ENCODE measurements around the gene ZRANB1. TPM values are rescaled to one million over a fixed set of nuclear protein-coding genes. Genes with fewer than 3 reads are reported as not detected.

Gene ZRANB1
- total and polyA plus RNA-seq, 2 experiments from 2014 or later, result 7.9 to 30.0 TPM

DNA sequence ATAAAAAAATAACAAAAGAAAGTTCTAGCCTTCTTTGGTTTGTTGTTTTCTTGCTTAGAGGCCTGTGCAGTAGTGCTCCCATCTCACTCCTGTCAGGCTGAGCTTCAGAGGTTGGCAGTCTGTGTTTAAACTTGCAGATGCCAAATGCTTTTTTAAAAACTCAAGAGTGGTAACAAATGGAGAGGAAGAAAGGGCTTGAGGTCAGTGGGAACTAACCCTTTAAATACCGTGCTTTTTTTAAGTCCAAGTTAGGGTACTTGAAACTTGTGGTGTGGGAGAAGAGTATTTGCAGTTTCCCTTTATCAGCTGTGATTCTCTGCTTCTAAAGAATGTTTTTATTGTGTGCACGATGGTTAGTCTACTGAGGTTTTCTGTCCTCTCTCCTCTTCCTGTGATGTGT lies 29.4 kb downstream of the ZRANB1 start:
- no peak for TF ChIP-seq EZH2 (IDR thresholded peaks at IDR 0.05; ENCODE audit: borderline replicate concordance)
- Histone ChIP-seq H3K27ac (no peak overlapping the region), H3K79me2 (peaks cover 62% of the 10 kb centered on the region), H3K9me3 (ENCODE audit: low read depth) (no peaks in the 10 kb centered on the region), H3K4me1 (ENCODE audit: insufficient read depth) (no peaks in the 10 kb centered on the region), H3K9me2 (replicated peaks; ENCODE audit: insufficient read depth) (no peaks in the 10 kb centered on the region), H4K20me1 (ENCODE audit: insufficient read depth, poor library complexity, severe bottlenecking) (peaks cover 15% of the 10 kb centered on the region), H3K27me3 (no peaks in the 10 kb centered on the region), H3K4me2 (no peak overlapping the region), H2AFZ (no peak overlapping the region), H3K4me3 (no peak overlapping the region), H3K36me3 (replicated peaks; ENCODE audit: insufficient read depth, low read depth) (no peaks in the 10 kb centered on the region)
- WGBS (ENCODE audit: low lambda C conversion rate, missing lambda C conversion rate), result 62% methylated on average over 2 of the region's 2 CpGs
- DNase-seq (ENCODE audit: low spot score), result no peak

DNA sequence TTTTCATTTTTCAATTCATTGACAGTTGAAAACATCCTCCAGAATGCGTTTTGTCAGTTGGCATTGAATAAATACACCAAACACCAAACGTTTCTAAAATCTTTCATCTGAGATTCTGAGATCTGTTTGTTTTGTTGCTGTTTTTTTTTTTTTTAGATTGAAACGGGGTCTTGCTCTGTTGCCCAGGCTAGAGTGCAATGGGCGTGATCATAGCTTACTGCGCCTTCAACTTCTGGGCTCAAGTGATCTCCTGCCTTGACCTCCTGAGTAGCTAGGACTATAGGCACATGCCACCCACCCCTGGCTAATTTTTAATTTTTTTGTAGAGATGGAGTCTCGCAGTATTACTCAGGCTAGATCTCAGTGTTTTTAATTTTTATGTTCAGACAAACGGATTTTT lies 30.7 kb downstream of the ZRANB1 start:
- peaks cover 54% of the 10 kb centered on the region for H3K79me2 ChIP-seq
- 89% methylated on average over 7 of the region's 7 CpGs for WGBS (ENCODE audit: low lambda C conversion rate, missing lambda C conversion rate)
- H3K9me2 ChIP-seq (replicated peaks; ENCODE audit: insufficient read depth), result no peaks in the 10 kb centered on the region
- no peak for TF ChIP-seq EZH2phosphoT487 (IDR thresholded peaks at IDR 0.05; ENCODE audit: low read depth, severe bottlenecking, unreplicated experiment)
- TF ChIP-seq, protein P1, sequence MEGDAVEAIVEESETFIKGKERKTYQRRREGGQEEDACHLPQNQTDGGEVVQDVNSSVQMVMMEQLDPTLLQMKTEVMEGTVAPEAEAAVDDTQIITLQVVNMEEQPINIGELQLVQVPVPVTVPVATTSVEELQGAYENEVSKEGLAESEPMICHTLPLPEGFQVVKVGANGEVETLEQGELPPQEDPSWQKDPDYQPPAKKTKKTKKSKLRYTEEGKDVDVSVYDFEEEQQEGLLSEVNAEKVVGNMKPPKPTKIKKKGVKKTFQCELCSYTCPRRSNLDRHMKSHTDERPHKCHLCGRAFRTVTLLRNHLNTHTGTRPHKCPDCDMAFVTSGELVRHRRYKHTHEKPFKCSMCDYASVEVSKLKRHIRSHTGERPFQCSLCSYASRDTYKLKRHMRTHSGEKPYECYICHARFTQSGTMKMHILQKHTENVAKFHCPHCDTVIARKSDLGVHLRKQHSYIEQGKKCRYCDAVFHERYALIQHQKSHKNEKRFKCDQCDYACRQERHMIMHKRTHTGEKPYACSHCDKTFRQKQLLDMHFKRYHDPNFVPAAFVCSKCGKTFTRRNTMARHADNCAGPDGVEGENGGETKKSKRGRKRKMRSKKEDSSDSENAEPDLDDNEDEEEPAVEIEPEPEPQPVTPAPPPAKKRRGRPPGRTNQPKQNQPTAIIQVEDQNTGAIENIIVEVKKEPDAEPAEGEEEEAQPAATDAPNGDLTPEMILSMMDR (IDR thresholded peaks at IDR 0.05; ENCODE audit: poor library complexity), result no peak
- TF ChIP-seq EZH2 (IDR thresholded peaks at IDR 0.05; ENCODE audit: borderline replicate concordance), result no peak
- no peak overlapping the region for H3K27ac ChIP-seq
- no peak overlapping the region for H3K4me3 ChIP-seq
- H3K4me1 ChIP-seq (ENCODE audit: insufficient read depth), result no peaks in the 10 kb centered on the region
- no peaks in the 10 kb centered on the region for H3K9me3 ChIP-seq (ENCODE audit: low read depth)
- H4K20me1 ChIP-seq (ENCODE audit: insufficient read depth, poor library complexity, severe bottlenecking), result peaks cover 5% of the 10 kb centered on the region
- H2AFZ ChIP-seq, result no peak overlapping the region
- no peaks in the 10 kb centered on the region for H3K36me3 ChIP-seq (replicated peaks; ENCODE audit: insufficient read depth, low read depth)
- H3K27me3 ChIP-seq, result no peaks in the 10 kb centered on the region
- no peak for DNase-seq (ENCODE audit: low spot score)
- no peak overlapping the region for H3K4me2 ChIP-seq

DNA sequence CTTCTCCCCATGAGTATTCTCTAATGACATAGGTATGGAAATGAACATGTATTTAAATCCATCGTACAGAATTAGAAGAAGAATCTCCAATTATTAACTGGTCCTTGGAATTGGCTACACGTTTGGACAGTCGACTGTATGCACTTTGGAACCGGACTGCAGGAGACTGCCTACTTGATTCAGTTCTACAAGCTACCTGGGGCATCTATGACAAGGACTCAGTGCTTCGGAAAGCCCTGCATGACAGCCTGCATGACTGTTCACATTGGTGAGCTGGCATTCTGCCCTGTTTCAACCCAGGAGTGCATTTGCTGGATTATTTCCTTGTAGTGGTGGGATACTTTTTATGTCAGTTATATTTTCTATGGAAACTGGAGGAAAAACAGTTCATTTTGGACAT lies 32.2 kb downstream of the ZRANB1 start:
- Histone ChIP-seq H3K9me3 (ENCODE audit: low read depth) (no peaks in the 10 kb centered on the region), H2AFZ (no peak overlapping the region), H3K4me3 (no peak overlapping the region), H3K36me3 (replicated peaks; ENCODE audit: insufficient read depth, low read depth) (no peaks in the 10 kb centered on the region), H3K4me1 (ENCODE audit: insufficient read depth) (no peaks in the 10 kb centered on the region), H3K27me3 (no peaks in the 10 kb centered on the region), H3K9me2 (replicated peaks; ENCODE audit: insufficient read depth) (no peaks in the 10 kb centered on the region), H3K79me2 (peaks cover 44% of the 10 kb centered on the region), H4K20me1 (ENCODE audit: insufficient read depth, poor library complexity, severe bottlenecking) (peaks cover 5% of the 10 kb centered on the region), H3K4me2 (no peak overlapping the region), H3K27ac (no peak overlapping the region)
- no peak for TF ChIP-seq EZH2phosphoT487 (IDR thresholded peaks at IDR 0.05; ENCODE audit: low read depth, severe bottlenecking, unreplicated experiment)
- TF ChIP-seq, protein P1 (IDR thresholded peaks at IDR 0.05; ENCODE audit: poor library complexity), result no peak
- DNase-seq (ENCODE audit: low spot score), result no peak
- 95% methylated on average over 5 of the region's 5 CpGs for WGBS (ENCODE audit: low lambda C conversion rate, missing lambda C conversion rate)

DNA sequence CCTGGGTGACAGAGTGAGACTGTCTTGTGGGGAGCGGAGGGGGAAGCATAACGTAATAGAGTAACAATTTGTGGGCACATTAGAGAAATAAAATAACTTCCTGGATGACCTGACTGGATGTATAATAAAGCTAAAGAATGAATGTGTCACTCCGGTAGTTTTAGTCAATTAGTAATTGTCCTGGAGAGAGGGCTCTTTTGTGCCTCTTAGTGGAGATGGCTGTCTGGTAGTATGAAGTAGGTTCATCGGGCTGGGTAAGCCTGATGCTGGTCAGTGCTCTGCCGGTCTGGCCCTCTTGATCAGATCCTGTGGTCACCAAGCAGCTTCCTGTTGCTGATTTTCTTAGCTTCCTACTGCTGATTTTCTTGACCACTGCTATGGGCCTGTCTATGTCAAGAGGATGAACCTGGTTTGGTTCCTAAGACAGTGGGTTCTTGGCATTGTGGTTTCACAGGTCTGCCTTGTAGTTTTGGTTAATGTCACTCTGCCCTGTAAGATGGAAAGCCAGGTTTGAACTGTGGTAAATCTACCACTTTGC lies 34.1 kb downstream of the ZRANB1 start:
- WGBS (ENCODE audit: low lambda C conversion rate, missing lambda C conversion rate), result 100% methylated on average over 5 of the region's 5 CpGs
- H3K27ac ChIP-seq, result no peak overlapping the region

More for the DNA sequence above, 34.1 kb downstream of the ZRANB1 start:
- DNase-seq (ENCODE audit: low spot score), result no peak
- H3K4me2 ChIP-seq, result no peak overlapping the region
- peaks cover 5% of the 10 kb centered on the region for H4K20me1 ChIP-seq (ENCODE audit: insufficient read depth, poor library complexity, severe bottlenecking)
- H3K79me2 ChIP-seq, result peaks cover 49% of the 10 kb centered on the region
- no peak overlapping the region for H3K4me3 ChIP-seq
- H2AFZ ChIP-seq, result no peak overlapping the region
- TF ChIP-seq EZH2 (IDR thresholded peaks at IDR 0.05; ENCODE audit: borderline replicate concordance) (no peak), EZH2phosphoT487 (IDR thresholded peaks at IDR 0.05; ENCODE audit: low read depth, severe bottlenecking, unreplicated experiment) (no peak)
- TF ChIP-seq, protein P1 (IDR thresholded peaks at IDR 0.05; ENCODE audit: poor library complexity), result no peak
- H3K36me3 ChIP-seq (replicated peaks; ENCODE audit: insufficient read depth, low read depth), result no peaks in the 10 kb centered on the region
- H3K4me1 ChIP-seq (ENCODE audit: insufficient read depth), result no peaks in the 10 kb centered on the region
- no peaks in the 10 kb centered on the region for H3K27me3 ChIP-seq
- no peaks in the 10 kb centered on the region for H3K9me2 ChIP-seq (replicated peaks; ENCODE audit: insufficient read depth)
- H3K9me3 ChIP-seq (ENCODE audit: low read depth), result no peaks in the 10 kb centered on the region
